HCT116 (cell line): ENCODE results near the gene TEX30. TPM values are rescaled to one million over a fixed set of nuclear protein-coding genes. Genes with fewer than 3 reads are reported as not detected.

Experiments
- ATAC-seq: fragments of 200-7000 bp; cut with Tn5 transposase; 2 replicates; pipeline ENCODE4 v1.9.1; 2020; ENCODE audit warnings: mild to moderate bottlenecking, moderate library complexity
- BruUV-seq: library from RNA; stranded (reverse); fragments of 400-500 nt; replicated peaks from 2 replicates; lab custom pipeline; 2021; lab: Mats Ljungman, UMichigan
- CTCF ChIA-PET: fragments of 300-600 bp; sonication (Branson Sonifier 250); formaldehyde crosslinking; loops from one replicate; lab custom pipeline; 2021; ENCODE audit warnings: antibody characterized with exemption; lab: Charles Lee
- POLR2A ChIA-PET: fragments of 300-600, 350-600 bp; sonication (Branson Sonifier 250); formaldehyde crosslinking; loops from one replicate; lab custom pipeline; 2021; ENCODE audit warnings: antibody characterized with exemption; lab: Charles Lee
- RAD21 ChIA-PET, 2 experiments: fragments of 300-600 bp; sonication (Branson Sonifier 250); formaldehyde crosslinking; loops; one replicate each; lab custom pipeline; 2023; ENCODE audit warnings: low total read pairs in 2 of 2; ENCODE audit not compliant: uncharacterized antibody in 2 of 2, unreplicated experiment in 2 of 2, low non-redundant PET in 1 of 2; lab: Charles Lee
- DNase-seq: peaks from one replicate; pipeline ENCODE4 v3.0.0-alpha.2; 2010; ENCODE audit warnings: low read depth, low spot score
- H2AFZ ChIP-seq: fragments of 200-600 bp; shearing (Covaris generic), sonication (generic); 2 replicates; pipeline ENCODE4 v1.6.1; 2017; ENCODE audit warnings: low read depth, mixed run types, mixed read lengths, antibody characterized with exemption, low read length; ENCODE audit not compliant: poor library complexity, severe bottlenecking
- H3K27ac ChIP-seq: 2 replicates; pipeline ENCODE4 v1.5.1; 2012; ENCODE audit warnings: low read depth, low read length
- H3K27me3 ChIP-seq: fragments of 200-600 bp; sonication (generic); 2 replicates; pipeline ENCODE4 v1.6.1; 2016; ENCODE audit warnings: mixed run types, low read length, mixed read lengths; ENCODE audit not compliant: insufficient read depth
- H3K36me3 ChIP-seq, 2 experiments: fragments of 200-500 bp in 1 of 2; fragments of 200-600 bp in 1 of 2; sonication (Bioruptor generic) in 1 of 2; sonication (generic) in 1 of 2; 2 replicates each; pipeline versions ENCODE4 v1.5.1 to v1.6.1; 2014 to 2016; ENCODE audit warnings: low read length in 2 of 2, inconsistent platforms in 1 of 2, mixed read lengths in 1 of 2, mixed run types in 1 of 2; ENCODE audit not compliant: insufficient read depth in 2 of 2, control insufficient read depth in 1 of 2
- H3K4me1 ChIP-seq, 2 experiments: fragments of 200-600 bp in 1 of 2; sonication (generic) in 1 of 2; 2 replicates each; pipeline versions ENCODE4 v1.5.1 to v1.6.1; 2012 to 2017; ENCODE audit warnings: low read length in 2 of 2, inconsistent platforms in 1 of 2, mild to moderate bottlenecking in 1 of 2, mixed read lengths in 1 of 2, mixed run types in 1 of 2, moderate library complexity in 1 of 2; ENCODE audit not compliant: insufficient read depth in 2 of 2, control insufficient read depth in 1 of 2
- H3K4me2 ChIP-seq: fragments of 200-600 bp; sonication (generic); 2 replicates; pipeline ENCODE4 v1.6.1; 2017; ENCODE audit warnings: mixed run types, low read length, mixed read lengths
- H3K4me3 ChIP-seq, 2 experiments: fragments of 200-600 bp in 1 of 2; sonication (generic) in 1 of 2; replicated peaks in 1 of 2; 2 replicates each; pipeline ENCODE4 v1.5.1; 2011 to 2016; ENCODE audit warnings: low read length in 2 of 2, control low read depth in 1 of 2, low read depth in 1 of 2, mild to moderate bottlenecking in 1 of 2, mixed read lengths in 1 of 2, mixed run types in 1 of 2
- H3K79me2 ChIP-seq: fragments of 200-600 bp; sonication (generic); 2 replicates; pipeline ENCODE4 v1.6.1; 2017; ENCODE audit warnings: mild to moderate bottlenecking, mixed run types, low read length, moderate library complexity, mixed read lengths; ENCODE audit not compliant: insufficient read depth
- H3K9ac ChIP-seq: fragments of 200-600 bp; sonication (generic); 2 replicates; pipeline ENCODE4 v1.6.1; 2016; ENCODE audit warnings: low read length, mixed read lengths
- H3K9me2 ChIP-seq: fragments of 200-600 bp; sonication (generic), shearing (Covaris generic); 2 replicates; pipeline ENCODE4 v1.6.1; 2017; ENCODE audit warnings: mixed run types, mild to moderate bottlenecking, moderate library complexity; ENCODE audit not compliant: insufficient read depth
- H3K9me3 ChIP-seq, 2 experiments: fragments of 200-500 bp in 1 of 2; fragments of 200-600 bp in 1 of 2; sonication (Bioruptor generic) in 1 of 2; sonication (generic) in 1 of 2; 2 replicates each; pipeline ENCODE4 v1.6.1; 2014 to 2017; ENCODE audit warnings: low read length in 2 of 2, mixed read lengths in 2 of 2, inconsistent platforms in 1 of 2, low read depth in 1 of 2, mild to moderate bottlenecking in 1 of 2, mixed run types in 1 of 2, moderate library complexity in 1 of 2; ENCODE audit not compliant: control insufficient read depth in 1 of 2, insufficient read depth in 1 of 2
- H4K20me1 ChIP-seq: fragments of 200-600 bp; sonication (generic), shearing (Covaris generic); 2 replicates; pipeline ENCODE4 v1.6.1; 2017; ENCODE audit warnings: mixed run types, mild to moderate bottlenecking, moderate library complexity; ENCODE audit not compliant: insufficient read depth
- ATF3 ChIP-seq: IDR thresholded peaks from 2 replicates; pipeline ENCODE4 v1.6.1; 2012
- CTCF ChIP-seq, 3 experiments: fragments of 200-600 bp in 1 of 3; sonication (generic) in 1 of 3; IDR thresholded peaks in 2 of 3; conservative IDR thresholded peaks in 1 of 3; 2 replicates each; pipeline ENCODE4 v1.5.1; 2012 to 2017; ENCODE audit warnings: low read depth in 2 of 3, low read length in 2 of 3, antibody characterized with exemption in 1 of 3, borderline replicate concordance in 1 of 3, control low read depth in 1 of 3, mild to moderate bottlenecking in 1 of 3, mixed read lengths in 1 of 3, mixed run types in 1 of 3, moderate library complexity in 1 of 3; ENCODE audit not compliant: insufficient read depth in 1 of 3
- ELF1 ChIP-seq: IDR thresholded peaks from 2 replicates; pipeline ENCODE4 v1.6.1; 2012; ENCODE audit warnings: low read depth, borderline replicate concordance
- POLR2A ChIP-seq: IDR thresholded peaks from 2 replicates; pipeline ENCODE4 v1.7.0; 2011; ENCODE audit warnings: borderline replicate concordance; ENCODE audit not compliant: insufficient read depth, insufficient read length; ENCODE audit errors: extremely low read depth
- POLR2AphosphoS5 ChIP-seq: IDR thresholded peaks from 2 replicates; pipeline ENCODE4 v1.6.1; 2011; ENCODE audit warnings: mild to moderate bottlenecking, low read depth, low read length, moderate library complexity
- YY1 ChIP-seq: IDR thresholded peaks from 2 replicates; pipeline ENCODE4 v1.6.1; 2011; ENCODE audit warnings: low read length, low read depth, moderate library complexity, mild to moderate bottlenecking; ENCODE audit not compliant: insufficient replicate concordance; ENCODE audit errors: extremely low read depth
- ZNF274 ChIP-seq: fragments of 200-500 bp; sonication (Bioruptor generic); IDR thresholded peaks from 2 replicates; pipeline ENCODE4 v1.6.1; 2014; ENCODE audit warnings: mild to moderate bottlenecking, low read depth, low read length, inconsistent platforms
- intact Hi-C: fragments of 100-400 bp; cut with micrococcal nuclease; formaldehyde crosslinking; loops from 2 replicates; pipeline ENCODE4 v1.10.0; 2022
- total RNA-seq: library from RNA; stranded (reverse); gene quantifications from one replicate; pipeline ENCODE4 v1.2.1, GENCODE V29; 2021; ENCODE audit not compliant: unreplicated experiment

Gene TEX30
- total RNA-seq, 1 experiment from 2014 or later: 22.3 TPM

- no peak for DNase-seq
- intact Hi-C loops: no loop called here
- Histone ChIP-seq H3K27ac (no peak overlapping the region), H3K79me2 (peaks cover 20% of the 10 kb centered on the region), H2AFZ (no peak overlapping the region), H4K20me1 (no peaks in the 10 kb centered on the region), H3K27me3 (no peaks in the 10 kb centered on the region), H3K4me3 (no peak overlapping the region), H3K4me2 (peak overlapping the region; percentile 96; the same call in 1 of the 2 replicates), H3K9me2 (no peaks in the 10 kb centered on the region), H3K36me3 (0 out of 4 replicates have a peak, but pooled peaks cover 0 to 3% of the 10 kb centered on the region in 2 experiments), H3K9me3 (no peaks in the 10 kb centered on the region), H3K4me1 (peaks cover 0 to 25% of the 10 kb centered on the region in 2 experiments; a peak in 2 of 4 replicates), H3K9ac (no peak overlapping the region)
- POLR2A ChIA-PET: interaction anchor here (1.0 kb wide), 1 partner anchor 36 kb away, joined by 3 read pairs; no protein-coding TSS in a partner anchor
- CTCF ChIA-PET: interaction anchor here (2.0 kb wide), 1 partner anchor 72 kb away, joined by 4 read pairs; no protein-coding TSS in a partner anchor
- TF ChIP-seq ZNF274 (no peak), ATF3 (no peak), POLR2A (no peak), CTCF (IDR thresholded peaks at IDR 0.05 in 2 of 3, conservative IDR thresholded peaks at IDR 0.05 in 1 of 3; ENCODE audit: borderline replicate concordance in 1 of 3, insufficient read depth in 1 of 3, low read depth in 2 of 3, low read length in 2 of 3) (no peak), POLR2AphosphoS5 (no peak), ELF1 (no peak), YY1 (no peak)
- ATAC-seq: no peak
- RAD21 ChIA-PET: no interaction called here
- no TSS peak for BruUV-seq
These were observed 1.3 kb upstream of the TEX30 start for GRCh38 chr13:102774591-102775520.
